Uterus (tissue), 4 donors: ENCODE data around the gene CCDC185. TPM values are rescaled to one million over a fixed set of nuclear protein-coding genes. Genes with fewer than 3 reads are reported as not detected.

Source experiments
- DNase-seq, 2 donors: peaks; one replicate each; pipeline ENCODE4 v3.0.0-alpha.2; 2019 to 2020
- H3K27ac ChIP-seq, 2 donors: fragments of 200-600 bp; sonication (generic); 1 replicate in 1 of 2; 2 replicates in 1 of 2; pipeline ENCODE4 v1.5.1; 2016 to 2018
- H3K27me3 ChIP-seq, 2 donors: fragments of 200-600 bp; sonication (generic); one replicate each; pipeline ENCODE4 v1.5.1; 2018 to 2019; ENCODE audit warnings: control low read depth in 1 of 2
- H3K36me3 ChIP-seq, 2 donors: fragments of 200-600 bp; sonication (generic); one replicate each; pipeline ENCODE4 v1.5.1; 2019; ENCODE audit warnings: control low read depth in 1 of 2
- H3K4me1 ChIP-seq, 2 donors: fragments of 200-600 bp; sonication (generic); one replicate each; pipeline ENCODE4 v1.5.1; 2018 to 2019; ENCODE audit warnings: control low read depth in 1 of 2
- H3K4me3 ChIP-seq, 2 donors: fragments of 200-600 bp; sonication (generic); 1 replicate in 1 of 2; 2 replicates in 1 of 2; pipeline ENCODE4 v1.5.1; 2018 to 2019; ENCODE audit warnings: mild to moderate bottlenecking in 1 of 2
- H3K9me3 ChIP-seq, 2 donors: fragments of 200-600 bp; sonication (generic); one replicate each; pipeline ENCODE4 v1.5.1; 2019; ENCODE audit warnings: control low read depth in 1 of 2
- CTCF ChIP-seq, 4 experiments: fragments of 200-600 bp in 2 of 4; fragments of 450-650 bp in 2 of 4; sonication (generic) in 2 of 4; IDR thresholded peaks; one replicate each; pipeline ENCODE4 v1.5.1; 2016 to 2019; ENCODE audit warnings: antibody characterized with exemption in 4 of 4, mild to moderate bottlenecking in 2 of 4, moderate library complexity in 1 of 4
- POLR2A ChIP-seq, 2 donors: fragments of 450-650 bp; IDR thresholded peaks; one replicate each; pipeline ENCODE4 v1.6.1; 2016; ENCODE audit warnings: antibody characterized with exemption in 2 of 2, mild to moderate bottlenecking in 1 of 2, moderate library complexity in 1 of 2
- intact Hi-C: fragments of 100-400 bp; cut with DNase I; formaldehyde crosslinking; loops from one replicate; pipeline ENCODE4 v1.15.1; 2023; ENCODE audit warnings: low total_unique reads
- total RNA-seq, 4 donors: library from RNA; depleted of rRNA in 3 of 4; stranded (reverse); fragments of >200 nt in 3 of 4; gene quantifications; one replicate each; pipeline versions ENCODE4 v1.1.0 to v1.2.4, GENCODE V29; 2014 to 2023
- donor health status: DM: yes; HTN: yes; CAD: no.

Gene CCDC185
- total RNA-seq, 4 donors from 2014 or later, result not detected

- intact Hi-C loops, result no loop called here
- H3K4me1 ChIP-seq, result no peaks in the 10 kb centered on the region
- H3K27ac ChIP-seq, result no peak overlapping the region
- no peaks in the 10 kb centered on the region for H3K9me3 ChIP-seq
- no peaks in the 10 kb centered on the region for H3K27me3 ChIP-seq
- H3K4me3 ChIP-seq, result no peak overlapping the region
- H3K36me3 ChIP-seq, result no peaks in the 10 kb centered on the region
- no peak for TF ChIP-seq POLR2A (IDR thresholded peaks at IDR 0.05)
- TF ChIP-seq CTCF (IDR thresholded peaks at IDR 0.05), result no peak
- DNase-seq, result no peak
These were observed 33.7 kb downstream of the CCDC185 start for GRCh38 chr1:223426936-223427335.

- Histone ChIP-seq H3K4me1 (no peaks in the 10 kb centered on the region), H3K27ac (no peak overlapping the region), H3K27me3 (no peaks in the 10 kb centered on the region), H3K4me3 (no peak overlapping the region), H3K9me3 (no peaks in the 10 kb centered on the region), H3K36me3 (no peaks in the 10 kb centered on the region)
- no peak for TF ChIP-seq CTCF (IDR thresholded peaks at IDR 0.05)
- TF ChIP-seq POLR2A (IDR thresholded peaks at IDR 0.05), result no peak
- no peak for DNase-seq
- intact Hi-C loops, result no loop called here
These were observed 36.1 kb downstream of the CCDC185 start for GRCh38 chr1:223429313-223429731.

DNA sequence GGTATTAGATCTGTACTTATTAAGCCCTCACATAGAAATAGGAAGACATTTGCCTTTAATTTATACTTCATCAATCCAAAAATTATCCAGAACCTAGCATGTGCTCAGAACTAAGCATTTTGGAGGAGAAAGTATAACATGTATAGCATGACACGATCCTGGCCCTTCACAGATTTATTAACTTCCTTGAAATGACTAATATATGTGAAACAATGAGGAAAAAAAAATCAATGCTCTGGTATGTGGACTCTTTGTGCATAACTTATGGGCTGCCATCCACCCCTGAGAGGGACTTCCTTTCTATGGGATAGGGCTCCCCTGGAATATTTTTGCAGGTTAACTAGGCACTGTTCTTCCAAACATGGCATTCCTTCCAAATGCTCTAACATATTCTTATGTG is 36.6 kb downstream of the CCDC185 start:
- no peak overlapping the region for H3K27ac ChIP-seq

DNA sequence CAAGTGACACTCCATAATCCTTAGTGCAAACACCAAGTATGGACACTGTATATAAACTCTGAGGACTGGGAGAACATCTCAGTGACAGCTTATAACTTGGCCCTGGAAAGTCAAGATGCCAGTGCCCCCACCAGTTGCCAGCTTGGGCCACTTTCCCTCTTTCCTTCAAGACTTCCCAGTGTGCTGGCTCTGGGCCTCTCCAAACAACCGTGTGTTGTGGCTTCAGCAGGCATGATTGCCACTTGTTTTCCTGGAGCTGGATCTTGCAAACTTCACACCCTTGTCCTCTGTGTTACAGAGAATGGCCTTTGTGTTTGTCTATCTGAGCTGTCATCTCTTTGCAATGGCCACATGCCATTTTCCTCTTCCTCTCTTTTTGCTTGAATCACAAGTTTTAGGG is 37.0 kb downstream of the CCDC185 start:
- Histone ChIP-seq H3K27me3 (no peaks in the 10 kb centered on the region), H3K4me1 (no peaks in the 10 kb centered on the region), H3K9me3 (no peaks in the 10 kb centered on the region), H3K36me3 (no peaks in the 10 kb centered on the region), H3K4me3 (no peak overlapping the region), H3K27ac (no peak overlapping the region)
- TF ChIP-seq CTCF (IDR thresholded peaks at IDR 0.05) (no peak), POLR2A (IDR thresholded peaks at IDR 0.05) (no peak)
- intact Hi-C loops, result no loop called here
- no peak for DNase-seq

More for the DNA sequence above, 36.6 kb downstream of the CCDC185 start:
- H3K9me3 ChIP-seq, result no peaks in the 10 kb centered on the region
- TF ChIP-seq POLR2A (IDR thresholded peaks at IDR 0.05) (no peak), CTCF (IDR thresholded peaks at IDR 0.05) (no peak)
- H3K27me3 ChIP-seq, result no peaks in the 10 kb centered on the region
- DNase-seq, result no peak
- H3K4me3 ChIP-seq, result no peak overlapping the region
- intact Hi-C loops, result no loop called here
- no peaks in the 10 kb centered on the region for H3K36me3 ChIP-seq
- no peaks in the 10 kb centered on the region for H3K4me1 ChIP-seq

- Histone ChIP-seq H3K36me3 (no peaks in the 10 kb centered on the region), H3K27ac (no peak overlapping the region), H3K4me1 (no peaks in the 10 kb centered on the region), H3K27me3 (no peaks in the 10 kb centered on the region), H3K9me3 (no peaks in the 10 kb centered on the region), H3K4me3 (no peak overlapping the region)
- TF ChIP-seq POLR2A (IDR thresholded peaks at IDR 0.05) (no peak), CTCF (IDR thresholded peaks at IDR 0.05) (no peak)
- intact Hi-C loops, result no loop called here
- DNase-seq, result no peak
These were observed 43.9 kb downstream of the CCDC185 start for GRCh38 chr1:223437151-223437550.
